Panc1 (cell line): Measurements from ENCODE around the gene THAP11. TPM values are rescaled to one million over a fixed set of nuclear protein-coding genes. Genes with fewer than 3 reads are reported as not detected.

ENCODE experiments used
- ATAC-seq: fragments of 200-7000 bp; cut with Tn5 transposase; 2 replicates; pipeline ENCODE4 v1.9.1; 2020; ENCODE audit warnings: mild to moderate bottlenecking, moderate library complexity
- BruUV-seq: library from RNA; stranded (reverse); fragments of 400-500 nt; replicated peaks from 2 replicates; lab custom pipeline; 2021; lab: Mats Ljungman, UMichigan
- CTCF ChIA-PET: fragments of 300-600 bp; sonication (Branson Sonifier 250); formaldehyde crosslinking; loops from one replicate; lab custom pipeline; 2022; ENCODE audit warnings: antibody characterized with exemption; lab: Charles Lee
- POLR2A ChIA-PET: fragments of 300-600 bp; sonication (Branson Sonifier 250); formaldehyde crosslinking; loops from one replicate; lab custom pipeline; 2022; ENCODE audit warnings: antibody characterized with exemption; lab: Charles Lee
- DNase-seq: peaks from one replicate; pipeline ENCODE4 v3.0.0-alpha.2; 2010; ENCODE audit warnings: low read depth, low spot score
- H3K27ac ChIP-seq: 2 replicates; pipeline ENCODE4 v1.5.1; 2011; ENCODE audit warnings: mild to moderate bottlenecking, low read length, inconsistent platforms
- H3K27me3 ChIP-seq: fragments of 200-500 bp; sonication (Bioruptor generic); 2 replicates; pipeline ENCODE4 v1.6.0; 2014; ENCODE audit warnings: low read length, inconsistent platforms; ENCODE audit not compliant: control insufficient read depth, insufficient read depth
- H3K36me3 ChIP-seq: fragments of 200-500 bp; sonication (Bioruptor generic); 2 replicates; pipeline ENCODE4 v1.5.1; 2014; ENCODE audit warnings: inconsistent platforms, mild to moderate bottlenecking, low read length, moderate library complexity; ENCODE audit not compliant: control insufficient read depth, insufficient read depth
- H3K4me1 ChIP-seq: 2 replicates; pipeline ENCODE4 v1.5.1; 2011; ENCODE audit warnings: inconsistent platforms, mild to moderate bottlenecking, low read length, moderate library complexity; ENCODE audit not compliant: control insufficient read depth, insufficient read depth
- H3K4me3 ChIP-seq, 2 experiments: 2 replicates each; pipeline ENCODE4 v1.5.1; 2011 to 2012; ENCODE audit warnings: low read depth in 2 of 2, low read length in 2 of 2, mild to moderate bottlenecking in 2 of 2, inconsistent platforms in 1 of 2, moderate library complexity in 1 of 2
- H3K9me3 ChIP-seq: fragments of 200-500 bp; sonication (Bioruptor generic); 2 replicates; pipeline ENCODE4 v1.5.1; 2014; ENCODE audit warnings: low read depth, mild to moderate bottlenecking, inconsistent platforms, low read length, moderate library complexity; ENCODE audit not compliant: control insufficient read depth, insufficient read depth
- CTCF ChIP-seq: fragments of 450-650 bp; IDR thresholded peaks from 2 replicates; pipeline ENCODE4 v1.5.1; 2017; ENCODE audit warnings: mild to moderate bottlenecking
- POLR2AphosphoS5 ChIP-seq: IDR thresholded peaks from 2 replicates; pipeline ENCODE4 v1.6.1; 2012; ENCODE audit warnings: mild to moderate bottlenecking, low read depth, low read length, moderate library complexity
- REST ChIP-seq, 2 experiments: IDR thresholded peaks; 2 replicates each; pipeline ENCODE4 v1.6.1; 2011 to 2012; ENCODE audit warnings: low read depth in 2 of 2, control low read depth in 1 of 2, low read length in 1 of 2, mild to moderate bottlenecking in 1 of 2, moderate library complexity in 1 of 2; ENCODE audit not compliant: insufficient read depth in 1 of 2
- SIN3A ChIP-seq: IDR thresholded peaks from 2 replicates; pipeline ENCODE4 v1.6.1; 2012; ENCODE audit warnings: low read depth, mild to moderate bottlenecking, low read length, moderate library complexity, borderline replicate concordance; ENCODE audit not compliant: insufficient read depth
- TCF7L2 ChIP-seq: IDR thresholded peaks from 2 replicates; pipeline ENCODE4 v1.6.1; 2011; ENCODE audit warnings: mild to moderate bottlenecking, low read depth, low read length, inconsistent platforms
- in situ Hi-C: cut with HindIII; loops from 2 replicates; pipeline ENCODE4 v1.10.0; 2016; ENCODE audit warnings: low sequenced_read_pairs, low pct_unique_long_range_greater_than_20kb
- intact Hi-C: fragments of 100-400 bp; cut with micrococcal nuclease; formaldehyde crosslinking; loops from one replicate; pipeline ENCODE4 v1.10.0; 2022; ENCODE audit not compliant: unreplicated experiment
- total RNA-seq: library from RNA; stranded (reverse); gene quantifications from one replicate; pipeline ENCODE4 v1.2.1, GENCODE V29; 2021; ENCODE audit not compliant: unreplicated experiment

THAP11 gene
- total RNA-seq, 1 experiment from 2014 or later = 27.3 TPM

- Histone ChIP-seq H3K36me3 (no peaks in the 10 kb centered on the region; the same call in 1 of the 2 replicates), H3K27me3 (no peaks in the 10 kb centered on the region), H3K9me3 (no peaks in the 10 kb centered on the region), H3K4me1 (no peaks in the 10 kb centered on the region), H3K27ac (no peak within 1 kb of the TSS), H3K4me3 (no peak within 1 kb of the TSS)
- intact Hi-C loops (no loop called here), in situ Hi-C loops (no loop called here)
- no peak for DNase-seq
- ATAC-seq = no peak
- no TSS peak for BruUV-seq
- ChIA-PET POLR2A (no interaction called here), CTCF (interaction anchor here (0.9 kb wide), 1 partner anchor 51 kb away, joined by 3 read pairs; no protein-coding TSS in a partner anchor)
- TF ChIP-seq SIN3A = no peak
- no peak for TF ChIP-seq REST (IDR thresholded peaks at IDR 0.05; ENCODE audit: insufficient read depth in 1 of 2, low read depth in 2 of 2, low read length in 1 of 2)
- TF ChIP-seq CTCF = no peak
- TF ChIP-seq TCF7L2 = no peak
- TF ChIP-seq POLR2AphosphoS5 = no peak
Measured at GRCh38 chr16:67884684-67885083, 42.6 kb downstream of the THAP11 start, which contains the start of gene NRN1L. TSS of gene NRN1L (plus strand) at chr16:67884885. CDS start at chr16:67884904, 19 bp downstream.

- intact Hi-C loops = no loop called here
Measured at GRCh38 chr16:67885545-67885944, 43.4 kb downstream of the THAP11 start.

More at GRCh38 chr16:67885545-67885944, 43.4 kb downstream of the THAP11 start:
- in situ Hi-C loops = no loop called here
- Histone ChIP-seq H3K4me3 (no peak overlapping the region), H3K9me3 (no peaks in the 10 kb centered on the region), H3K36me3 (no peaks in the 10 kb centered on the region; the same call in 1 of the 2 replicates), H3K27me3 (no peaks in the 10 kb centered on the region), H3K4me1 (no peaks in the 10 kb centered on the region), H3K27ac (no peak overlapping the region)
- ChIA-PET CTCF (no interaction called here), POLR2A (no interaction called here)
- DNase-seq (no peak), ATAC-seq (no peak)
- no TSS peak for BruUV-seq
- TF ChIP-seq TCF7L2 (no peak), SIN3A (no peak), POLR2AphosphoS5 (no peak), REST (IDR thresholded peaks at IDR 0.05; ENCODE audit: insufficient read depth in 1 of 2, low read depth in 2 of 2, low read length in 1 of 2) (no peak), CTCF (no peak)
